ENCODE measurements around the gene TMEM154.
"Not testable (repeated sequence)": the region's sequence is repeated elsewhere in the genome, so short reads cannot be mapped to it uniquely, and the experiment has no call there.

Gene TMEM154

DNA sequence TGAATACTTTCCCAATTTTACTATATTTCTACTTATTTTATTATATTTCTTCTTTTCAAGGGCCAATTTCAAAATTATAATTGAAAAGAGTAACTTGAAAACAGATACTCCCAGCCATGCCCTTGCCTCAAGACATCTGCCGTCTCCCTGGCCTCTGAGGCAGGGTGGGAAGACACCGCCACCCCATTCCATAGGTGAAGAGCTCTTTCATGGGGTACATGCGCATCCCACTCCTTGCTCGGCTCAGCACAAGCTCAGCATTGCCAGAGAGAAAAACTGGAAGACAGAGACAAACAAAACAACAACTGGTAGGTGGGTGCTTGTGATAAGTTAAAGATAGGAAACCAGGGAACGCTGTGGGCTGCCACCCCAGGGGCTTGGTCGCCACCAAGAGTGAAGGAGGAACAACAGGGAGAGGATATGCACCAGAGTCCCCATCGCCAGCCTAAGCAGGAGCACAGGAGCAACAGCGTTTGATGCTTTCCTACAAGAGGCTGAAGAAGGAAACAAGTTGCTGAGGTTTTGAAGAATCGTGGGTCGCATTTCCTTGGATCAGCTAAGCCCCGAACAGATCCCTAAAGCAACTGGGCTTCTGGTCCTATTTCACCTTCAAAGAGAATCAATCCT lies 11.3 kb downstream of the TMEM154 start:
- DNase-seq (ENCODE audit: low read depth), result no peak
- H3K4me3 ChIP-seq (ENCODE audit: low read depth, low read length), result no peak overlapping the region
- TF ChIP-seq, protein P1, sequence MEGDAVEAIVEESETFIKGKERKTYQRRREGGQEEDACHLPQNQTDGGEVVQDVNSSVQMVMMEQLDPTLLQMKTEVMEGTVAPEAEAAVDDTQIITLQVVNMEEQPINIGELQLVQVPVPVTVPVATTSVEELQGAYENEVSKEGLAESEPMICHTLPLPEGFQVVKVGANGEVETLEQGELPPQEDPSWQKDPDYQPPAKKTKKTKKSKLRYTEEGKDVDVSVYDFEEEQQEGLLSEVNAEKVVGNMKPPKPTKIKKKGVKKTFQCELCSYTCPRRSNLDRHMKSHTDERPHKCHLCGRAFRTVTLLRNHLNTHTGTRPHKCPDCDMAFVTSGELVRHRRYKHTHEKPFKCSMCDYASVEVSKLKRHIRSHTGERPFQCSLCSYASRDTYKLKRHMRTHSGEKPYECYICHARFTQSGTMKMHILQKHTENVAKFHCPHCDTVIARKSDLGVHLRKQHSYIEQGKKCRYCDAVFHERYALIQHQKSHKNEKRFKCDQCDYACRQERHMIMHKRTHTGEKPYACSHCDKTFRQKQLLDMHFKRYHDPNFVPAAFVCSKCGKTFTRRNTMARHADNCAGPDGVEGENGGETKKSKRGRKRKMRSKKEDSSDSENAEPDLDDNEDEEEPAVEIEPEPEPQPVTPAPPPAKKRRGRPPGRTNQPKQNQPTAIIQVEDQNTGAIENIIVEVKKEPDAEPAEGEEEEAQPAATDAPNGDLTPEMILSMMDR (IDR thresholded peaks at IDR 0.05; ENCODE audit: insufficient read depth, low read depth, low read length, missing control alignments), result no peak

DNA sequence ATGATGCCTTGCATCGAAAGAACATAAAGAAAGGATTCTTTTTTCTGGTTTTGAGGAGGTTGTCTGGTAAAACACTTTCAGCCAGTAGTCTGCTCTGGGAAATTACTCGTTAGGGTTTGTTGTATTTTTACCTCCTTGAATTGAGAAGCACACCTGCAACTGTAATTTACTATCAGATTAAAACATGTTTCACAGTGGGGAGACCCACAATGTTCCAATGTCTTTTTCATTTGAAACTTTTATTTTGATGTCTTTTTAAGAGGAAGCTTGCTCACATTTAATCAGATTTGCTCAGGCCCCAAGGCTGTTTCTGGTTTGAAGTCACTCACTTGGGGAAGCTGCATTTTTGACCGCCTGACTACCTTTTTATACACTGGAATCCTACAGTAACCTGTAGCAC lies 12.0 kb downstream of the TMEM154 start:
- TF ChIP-seq, protein P1 (IDR thresholded peaks at IDR 0.05; ENCODE audit: insufficient read depth, low read depth, low read length, missing control alignments), result no peak
- no peak overlapping the region for H3K4me3 ChIP-seq (ENCODE audit: low read depth, low read length)
- DNase-seq (ENCODE audit: low read depth), result no peak

DNA sequence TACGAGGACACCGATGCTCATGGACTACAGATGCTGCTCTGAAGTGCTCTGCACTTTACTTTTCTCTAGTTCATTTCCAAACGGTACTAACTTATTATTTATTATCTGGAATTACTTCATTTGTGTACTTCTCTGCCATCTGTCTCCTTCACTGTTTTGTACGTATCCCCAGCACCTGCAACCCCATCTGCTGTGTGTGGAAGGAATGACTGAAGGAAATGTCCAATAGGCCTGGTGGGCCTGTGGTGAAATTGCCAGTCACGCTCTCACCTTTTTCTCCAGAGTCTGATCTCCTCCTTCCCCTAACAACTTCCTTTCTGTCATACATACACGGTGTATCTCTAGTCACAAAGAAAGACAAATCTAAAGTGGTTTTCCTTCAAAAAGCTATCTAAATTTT lies 12.9 kb downstream of the TMEM154 start:
- TF ChIP-seq, protein P1 (IDR thresholded peaks at IDR 0.05; ENCODE audit: insufficient read depth, low read depth, low read length, missing control alignments), result no peak
- DNase-seq (ENCODE audit: low read depth), result no peak
- no peak overlapping the region for H3K4me3 ChIP-seq (ENCODE audit: low read depth, low read length)

DNA sequence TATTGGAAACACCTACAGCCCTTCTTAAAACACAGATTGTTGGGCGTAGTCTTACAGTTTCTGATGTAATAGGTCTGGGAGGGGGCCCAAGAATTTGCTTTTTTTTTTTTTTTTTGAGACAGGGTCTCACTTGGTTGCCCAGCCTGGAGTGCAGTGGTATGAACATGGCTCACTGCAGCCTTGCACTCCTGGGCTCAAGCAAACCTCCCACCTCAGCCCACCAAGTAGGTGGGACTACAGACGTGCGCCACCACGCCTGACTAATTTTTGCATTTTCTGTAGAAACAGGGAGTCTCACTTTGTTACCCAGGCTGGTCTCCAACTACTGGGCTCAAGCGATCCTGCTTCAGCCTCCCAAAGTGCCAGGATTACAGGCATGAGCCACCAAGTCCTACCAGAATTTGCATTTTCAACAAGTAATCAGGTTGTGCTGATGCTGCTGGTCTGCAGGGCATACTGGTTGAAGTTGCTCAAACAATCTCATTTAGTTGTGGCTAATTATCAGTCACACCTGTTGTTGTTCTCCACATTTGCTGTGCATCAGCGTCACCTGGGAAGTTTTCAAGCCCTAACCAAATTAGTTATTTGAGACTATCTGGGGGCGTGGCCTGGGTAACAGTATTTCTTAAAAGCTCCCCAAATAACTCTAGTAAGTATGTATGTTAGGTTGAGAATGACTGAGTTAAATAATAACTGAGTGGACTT lies 14.0 kb downstream of the TMEM154 start:
- H3K4me3 ChIP-seq (ENCODE audit: low read depth, low read length), result no peak overlapping the region
- TF ChIP-seq, protein P1 (IDR thresholded peaks at IDR 0.05; ENCODE audit: insufficient read depth, low read depth, low read length, missing control alignments), result no peak
- DNase-seq (ENCODE audit: low read depth), result no peak

DNA sequence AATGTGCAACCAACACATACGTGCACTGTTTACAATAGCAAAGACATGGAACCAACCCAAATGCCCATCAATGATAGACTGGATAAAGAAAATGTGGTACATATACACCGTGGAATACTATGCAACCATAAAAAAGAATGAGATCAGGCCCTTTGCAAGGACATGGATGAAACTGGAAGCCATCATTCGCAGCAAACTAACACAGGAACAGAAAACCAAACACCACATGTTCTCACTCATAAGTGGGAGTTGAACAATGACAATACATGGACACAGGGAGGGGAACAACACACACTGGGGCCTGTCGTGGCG lies 15.8 kb downstream of the TMEM154 start:
- not testable (repeated sequence) for H3K4me3 ChIP-seq (ENCODE audit: low read depth, low read length); DNase-seq (ENCODE audit: low read depth)

DNA sequence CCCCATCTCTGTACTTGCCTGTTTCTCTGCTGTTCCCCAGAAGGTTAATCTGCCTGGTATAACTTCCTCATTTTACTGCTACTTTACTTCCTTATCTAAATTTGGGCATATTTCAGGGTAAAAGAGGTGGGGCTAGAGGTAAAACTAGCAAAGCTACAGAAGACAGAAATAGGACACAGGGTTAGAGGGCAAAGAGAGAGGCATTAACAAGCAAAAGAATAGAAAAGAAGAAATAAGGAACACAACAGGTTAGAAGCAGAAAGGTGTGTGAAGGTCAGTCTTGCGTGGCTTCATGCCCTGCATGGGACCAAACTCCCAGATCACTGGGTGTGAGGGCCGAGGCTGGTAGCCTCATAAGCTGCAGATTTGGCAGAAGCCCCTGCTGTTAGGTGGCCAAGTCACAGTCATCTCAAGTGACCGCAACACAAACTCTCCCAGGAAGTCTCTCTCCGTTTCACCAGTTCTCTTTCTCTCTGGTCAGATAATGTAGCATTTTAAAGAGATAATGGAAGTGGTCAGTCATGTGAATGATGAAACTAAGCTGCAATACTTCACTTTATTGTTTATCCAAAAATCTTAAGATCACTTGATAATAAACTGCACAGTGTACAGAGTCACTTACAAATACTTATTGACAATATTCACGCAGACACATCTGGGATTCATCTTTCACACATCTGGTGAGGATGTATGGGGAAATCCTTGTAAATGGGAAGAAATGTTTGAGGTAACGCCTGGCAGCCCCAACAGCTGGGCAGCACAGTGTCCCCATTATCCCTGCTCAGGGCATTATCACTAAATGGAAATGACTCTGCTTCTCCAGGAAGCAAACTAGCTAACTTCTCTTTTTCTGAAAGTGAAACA lies 16.4 kb downstream of the TMEM154 start:
- TF ChIP-seq, protein P1 (IDR thresholded peaks at IDR 0.05; ENCODE audit: insufficient read depth, low read depth, low read length, missing control alignments), result no peak
- no peak overlapping the region for H3K4me3 ChIP-seq (ENCODE audit: low read depth, low read length)
- DNase-seq (ENCODE audit: low read depth), result peak; percentile 76

DNA sequence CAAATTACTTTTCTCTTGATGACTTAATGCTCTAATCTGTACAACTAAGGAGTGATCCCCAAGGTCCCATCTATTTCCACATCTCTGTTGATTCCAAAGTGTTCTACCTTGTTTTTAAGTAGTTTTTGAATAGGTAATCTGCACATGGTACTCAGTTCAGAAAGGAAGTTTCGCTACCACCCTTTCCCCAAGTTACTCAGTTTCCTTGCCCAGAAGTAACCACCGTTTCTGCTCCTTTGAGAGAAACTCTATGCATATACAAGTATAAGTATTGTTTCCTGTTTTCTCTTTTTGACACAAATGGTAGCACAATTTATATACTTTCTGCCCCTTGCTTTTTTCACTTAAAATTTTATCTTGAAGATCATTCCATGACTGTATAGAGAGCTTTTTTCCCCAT lies 18.1 kb downstream of the TMEM154 start:
- no peak overlapping the region for H3K4me3 ChIP-seq (ENCODE audit: low read depth, low read length)
- TF ChIP-seq, protein P1 (IDR thresholded peaks at IDR 0.05; ENCODE audit: insufficient read depth, low read depth, low read length, missing control alignments), result no peak
- peak; percentile 51 for DNase-seq (ENCODE audit: low read depth)
